Measurements from ENCODE around the gene GPR37. TPM values are rescaled to one million over a fixed set of nuclear protein-coding genes. Genes with fewer than 3 reads are reported as not detected.

GPR37 gene
- total and polyA plus RNA-seq, 12 donors = 0.11 to 14.3 (median 0.17) TPM; not detected in 4

DNA sequence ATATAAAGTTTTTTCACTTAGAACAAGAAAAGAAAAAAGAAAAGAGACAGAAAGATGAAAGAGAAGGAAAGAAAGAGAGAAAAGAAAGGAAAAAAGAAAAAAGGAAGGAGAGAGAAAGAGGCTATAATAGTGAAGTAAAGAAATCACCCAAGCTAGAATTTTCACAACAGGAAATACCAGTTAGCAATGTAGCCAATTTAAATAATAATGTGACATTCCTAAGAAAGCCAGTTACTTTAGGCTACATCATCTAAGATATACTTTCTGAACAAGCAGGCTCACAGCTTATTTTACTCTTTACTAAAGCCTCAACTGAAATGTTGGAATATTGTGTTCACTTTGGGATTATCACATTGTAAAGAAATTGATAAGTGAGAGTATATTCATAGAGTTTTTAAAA is 53.6 kb downstream of the GPR37 start:
- no peak overlapping the region for H3K27ac ChIP-seq
- intact Hi-C loops (cut with DNase I) = no loop called here
- no peak overlapping the region for H3K4me3 ChIP-seq
- no peaks in the 10 kb centered on the region for H3K9me3 ChIP-seq (replicated peaks in 1 of 3)
- H3K36me3 ChIP-seq (replicated peaks in 1 of 2) = no peaks in the 10 kb centered on the region
- no peak for DNase-seq
- no peak for TF ChIP-seq POLR2A (IDR thresholded peaks at IDR 0.05)
- TF ChIP-seq, protein P1, sequence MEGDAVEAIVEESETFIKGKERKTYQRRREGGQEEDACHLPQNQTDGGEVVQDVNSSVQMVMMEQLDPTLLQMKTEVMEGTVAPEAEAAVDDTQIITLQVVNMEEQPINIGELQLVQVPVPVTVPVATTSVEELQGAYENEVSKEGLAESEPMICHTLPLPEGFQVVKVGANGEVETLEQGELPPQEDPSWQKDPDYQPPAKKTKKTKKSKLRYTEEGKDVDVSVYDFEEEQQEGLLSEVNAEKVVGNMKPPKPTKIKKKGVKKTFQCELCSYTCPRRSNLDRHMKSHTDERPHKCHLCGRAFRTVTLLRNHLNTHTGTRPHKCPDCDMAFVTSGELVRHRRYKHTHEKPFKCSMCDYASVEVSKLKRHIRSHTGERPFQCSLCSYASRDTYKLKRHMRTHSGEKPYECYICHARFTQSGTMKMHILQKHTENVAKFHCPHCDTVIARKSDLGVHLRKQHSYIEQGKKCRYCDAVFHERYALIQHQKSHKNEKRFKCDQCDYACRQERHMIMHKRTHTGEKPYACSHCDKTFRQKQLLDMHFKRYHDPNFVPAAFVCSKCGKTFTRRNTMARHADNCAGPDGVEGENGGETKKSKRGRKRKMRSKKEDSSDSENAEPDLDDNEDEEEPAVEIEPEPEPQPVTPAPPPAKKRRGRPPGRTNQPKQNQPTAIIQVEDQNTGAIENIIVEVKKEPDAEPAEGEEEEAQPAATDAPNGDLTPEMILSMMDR (IDR thresholded peaks at IDR 0.05) = no peak
- no peaks in the 10 kb centered on the region for H3K4me1 ChIP-seq (replicated peaks in 1 of 2)
- no peaks in the 10 kb centered on the region for H3K27me3 ChIP-seq

DNA sequence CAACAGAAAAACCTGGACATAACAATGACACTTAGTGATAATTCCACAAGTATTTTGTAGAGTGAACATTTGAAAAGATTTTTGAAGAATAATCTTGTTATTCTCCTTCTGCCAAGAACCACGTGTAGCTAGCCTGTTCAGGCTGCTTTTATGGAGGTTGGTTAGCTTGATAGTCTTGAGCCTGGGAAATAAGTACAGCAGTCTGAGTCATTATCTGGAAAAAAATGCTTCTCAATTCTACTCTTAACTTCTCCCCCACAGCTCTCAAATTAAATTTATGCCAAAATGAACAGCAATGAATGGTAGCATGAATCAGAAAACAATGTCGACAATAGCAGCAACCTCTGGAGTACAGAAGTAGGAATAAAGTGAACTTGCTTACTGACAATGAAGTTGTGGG is 63.2 kb downstream of the GPR37 start:
- TF ChIP-seq, protein P1 (IDR thresholded peaks at IDR 0.05) = no peak
- TF ChIP-seq POLR2A (IDR thresholded peaks at IDR 0.05) = no peak
- no peaks in the 10 kb centered on the region for H3K27me3 ChIP-seq
- intact Hi-C loops (cut with DNase I) = no loop called here
- 49 to 66% (median 61%) methylated on average over 2 of the region's 2 CpGs for WGBS, 4 donors
- DNase-seq = no peak
- no peak overlapping the region for H3K4me3 ChIP-seq
- no peak overlapping the region for H3K27ac ChIP-seq
- H3K36me3 ChIP-seq (replicated peaks in 1 of 2) = no peaks in the 10 kb centered on the region
- no peaks in the 10 kb centered on the region for H3K4me1 ChIP-seq (replicated peaks in 1 of 2)
- no peaks in the 10 kb centered on the region for H3K9me3 ChIP-seq (replicated peaks in 1 of 3)

DNA sequence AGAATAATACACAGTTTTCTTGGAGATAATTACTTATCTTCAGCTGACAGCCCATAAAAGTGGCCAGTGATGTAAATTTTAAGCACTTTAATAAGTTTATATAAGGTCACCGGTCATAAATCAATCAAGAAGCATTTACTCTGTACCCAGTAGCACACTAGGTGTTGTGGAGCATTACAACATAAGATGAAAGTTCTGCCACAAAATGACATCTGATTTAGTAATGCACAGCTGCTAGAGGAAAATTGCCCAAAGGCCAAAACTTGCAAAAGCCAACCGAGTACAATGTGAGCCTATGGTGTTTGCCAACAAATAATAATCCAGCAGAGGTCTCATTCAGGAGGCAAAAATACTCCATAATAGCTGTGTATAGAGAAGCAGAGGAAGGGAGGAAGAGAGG is 63.6 kb downstream of the GPR37 start:
- H3K27ac ChIP-seq = no peak overlapping the region
- intact Hi-C loops (cut with DNase I) = no loop called here
- H3K4me3 ChIP-seq = no peak overlapping the region
- 59 to 77% (median 72%) methylated on average over 2 of the region's 2 CpGs for WGBS, 4 donors
- no peak for TF ChIP-seq POLR2A (IDR thresholded peaks at IDR 0.05)
- TF ChIP-seq, protein P1 (IDR thresholded peaks at IDR 0.05) = no peak
- H3K36me3 ChIP-seq (replicated peaks in 1 of 2) = no peaks in the 10 kb centered on the region
- DNase-seq = no peak
- no peaks in the 10 kb centered on the region for H3K9me3 ChIP-seq (replicated peaks in 1 of 3)
- no peaks in the 10 kb centered on the region for H3K27me3 ChIP-seq
- H3K4me1 ChIP-seq (replicated peaks in 1 of 2) = no peaks in the 10 kb centered on the region

DNA sequence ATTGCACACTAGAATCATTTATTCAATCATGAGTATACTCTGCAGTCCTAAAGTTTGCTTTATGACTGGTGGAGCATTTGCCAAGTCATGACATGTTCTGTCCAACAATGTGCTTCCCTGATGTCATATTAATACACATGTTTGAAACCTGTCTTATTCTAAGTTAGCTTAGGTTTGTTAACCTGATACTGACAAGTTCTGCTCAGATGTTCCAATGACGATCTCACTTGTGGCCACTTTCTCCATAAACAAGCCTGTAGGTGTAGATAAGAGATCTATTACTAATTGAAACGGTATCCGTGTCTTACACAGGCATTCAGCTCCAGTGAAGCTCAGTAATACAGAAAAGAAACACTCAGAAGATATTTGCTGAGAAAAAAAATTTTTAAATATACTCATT is 64.9 kb downstream of the GPR37 start:
- Histone ChIP-seq H3K36me3 (replicated peaks in 1 of 2) (no peaks in the 10 kb centered on the region), H3K9me3 (replicated peaks in 1 of 3) (no peaks in the 10 kb centered on the region), H3K27me3 (no peaks in the 10 kb centered on the region), H3K27ac (no peak overlapping the region), H3K4me1 (replicated peaks in 1 of 2) (no peaks in the 10 kb centered on the region), H3K4me3 (no peak overlapping the region)
- TF ChIP-seq, protein P1 (IDR thresholded peaks at IDR 0.05) = no peak
- TF ChIP-seq POLR2A (IDR thresholded peaks at IDR 0.05) = no peak
- intact Hi-C loops (cut with DNase I) = no loop called here
- WGBS, 4 donors = 65 to 84% (median 72%) methylated on average over 3 of the region's 3 CpGs
- no peak for DNase-seq
